ENCODE measurements around the gene KBTBD12.
"Not testable (repeated sequence)": the region's sequence is repeated elsewhere in the genome, so short reads cannot be mapped to it uniquely, and the experiment has no call there.

KBTBD12 gene

DNA sequence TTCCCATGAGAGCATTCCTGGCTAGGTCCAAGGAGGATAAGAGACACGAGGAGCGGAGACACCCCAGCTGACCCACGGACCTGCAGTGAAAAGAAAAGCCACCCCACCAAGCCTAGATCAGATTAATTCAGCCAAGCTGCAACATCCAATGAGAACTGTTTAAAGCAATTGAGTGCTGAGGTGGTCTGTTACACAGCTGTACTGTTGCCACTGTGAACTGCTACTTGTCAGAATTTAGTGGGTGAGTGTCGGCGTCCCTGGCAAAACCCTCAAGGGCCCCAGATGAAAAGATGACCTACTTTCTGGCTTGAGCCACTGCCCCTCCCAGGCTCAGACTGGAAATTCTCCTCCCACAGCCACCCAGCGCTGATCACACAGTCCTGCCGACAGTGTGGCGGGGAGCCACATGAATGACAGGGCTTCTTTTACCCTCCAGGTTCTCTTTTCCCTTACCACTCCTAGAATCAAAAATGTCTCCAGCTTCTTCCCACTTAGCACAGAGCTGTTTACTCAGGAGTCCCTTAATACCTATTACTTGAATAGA is 26.4 kb upstream of the KBTBD12 start:
- H3K9me3 ChIP-seq (ENCODE audit: control insufficient read depth, low read length): peaks cover 9% of the 10 kb centered on the region
- no peak overlapping the region for H3K4me3 ChIP-seq (ENCODE audit: low read length)
- no peaks in the 10 kb centered on the region for H3K27me3 ChIP-seq (ENCODE audit: control insufficient read depth, insufficient read depth, low read length)
- no peaks in the 10 kb centered on the region for H3K4me1 ChIP-seq (ENCODE audit: control insufficient read depth, insufficient read depth, low read length)
- H3K9ac ChIP-seq (ENCODE audit: low read length): no peak overlapping the region
- no peaks in the 10 kb centered on the region for H3K36me3 ChIP-seq (ENCODE audit: control insufficient read depth, insufficient read depth, low read length)

DNA sequence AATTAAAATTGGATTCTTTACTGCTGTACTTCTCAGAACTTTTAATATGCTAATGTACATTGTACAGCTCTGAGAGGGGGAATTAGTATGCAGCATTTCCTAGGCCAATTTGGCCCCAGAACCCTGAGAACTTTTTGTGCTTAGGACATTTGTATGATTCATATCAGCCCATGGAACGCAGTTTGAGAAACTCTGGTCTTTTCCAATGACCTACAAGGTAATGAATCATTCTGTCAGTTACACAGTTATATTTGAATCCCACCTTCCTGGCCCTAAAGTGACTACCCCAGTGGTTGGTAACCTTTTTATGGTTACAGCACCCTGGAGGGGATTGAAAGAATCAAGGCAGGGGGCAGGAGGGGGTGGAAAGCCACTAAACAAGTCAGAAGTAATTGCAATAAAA is 25.6 kb upstream of the KBTBD12 start:
- Histone ChIP-seq H3K36me3 (ENCODE audit: control insufficient read depth, insufficient read depth, low read length) (no peaks in the 10 kb centered on the region), H3K9ac (ENCODE audit: low read length) (no peak overlapping the region), H3K9me3 (ENCODE audit: control insufficient read depth, low read length) (peaks cover 9% of the 10 kb centered on the region), H3K4me1 (ENCODE audit: control insufficient read depth, insufficient read depth, low read length) (no peaks in the 10 kb centered on the region), H3K27me3 (ENCODE audit: control insufficient read depth, insufficient read depth, low read length) (no peaks in the 10 kb centered on the region), H3K4me3 (ENCODE audit: low read length) (no peak overlapping the region)

DNA sequence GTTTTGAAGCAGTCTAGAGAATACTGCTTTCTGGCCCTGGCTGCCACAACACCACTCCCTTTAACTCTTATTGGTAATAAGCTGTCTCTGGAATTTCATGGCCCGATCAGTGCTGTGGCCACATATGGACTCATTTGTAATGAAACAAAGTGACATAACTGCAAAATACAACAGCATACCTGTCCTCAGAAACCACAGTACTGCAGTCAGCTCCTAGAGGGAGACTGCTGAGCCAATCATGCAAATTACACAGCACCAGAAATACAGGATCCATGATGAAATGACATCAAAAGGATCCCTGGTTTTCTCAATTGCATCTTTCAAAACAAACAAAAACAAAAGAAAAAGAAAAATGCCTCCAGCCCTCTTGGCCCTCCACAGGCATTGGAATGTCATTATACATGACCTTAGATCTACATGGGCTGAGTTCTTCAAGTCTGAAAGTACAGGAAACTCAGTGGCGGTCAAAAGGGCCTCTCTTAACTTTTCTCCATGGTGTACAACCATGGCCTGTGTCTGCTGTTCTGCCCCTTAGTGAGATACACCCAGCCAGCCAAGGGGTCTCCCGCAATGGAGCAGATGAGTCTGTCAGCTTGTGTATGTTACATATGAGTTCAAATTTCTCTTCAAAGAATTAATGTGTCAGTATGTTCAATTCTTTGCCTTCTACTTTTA is 24.9 kb upstream of the KBTBD12 start:
- Histone ChIP-seq H3K27me3 (ENCODE audit: control insufficient read depth, insufficient read depth, low read length) (no peaks in the 10 kb centered on the region), H3K9ac (ENCODE audit: low read length) (no peak overlapping the region), H3K9me3 (ENCODE audit: control insufficient read depth, low read length) (peaks cover 9% of the 10 kb centered on the region), H3K4me1 (ENCODE audit: control insufficient read depth, insufficient read depth, low read length) (no peaks in the 10 kb centered on the region), H3K4me3 (ENCODE audit: low read length) (no peak overlapping the region), H3K36me3 (ENCODE audit: control insufficient read depth, insufficient read depth, low read length) (no peaks in the 10 kb centered on the region)

DNA sequence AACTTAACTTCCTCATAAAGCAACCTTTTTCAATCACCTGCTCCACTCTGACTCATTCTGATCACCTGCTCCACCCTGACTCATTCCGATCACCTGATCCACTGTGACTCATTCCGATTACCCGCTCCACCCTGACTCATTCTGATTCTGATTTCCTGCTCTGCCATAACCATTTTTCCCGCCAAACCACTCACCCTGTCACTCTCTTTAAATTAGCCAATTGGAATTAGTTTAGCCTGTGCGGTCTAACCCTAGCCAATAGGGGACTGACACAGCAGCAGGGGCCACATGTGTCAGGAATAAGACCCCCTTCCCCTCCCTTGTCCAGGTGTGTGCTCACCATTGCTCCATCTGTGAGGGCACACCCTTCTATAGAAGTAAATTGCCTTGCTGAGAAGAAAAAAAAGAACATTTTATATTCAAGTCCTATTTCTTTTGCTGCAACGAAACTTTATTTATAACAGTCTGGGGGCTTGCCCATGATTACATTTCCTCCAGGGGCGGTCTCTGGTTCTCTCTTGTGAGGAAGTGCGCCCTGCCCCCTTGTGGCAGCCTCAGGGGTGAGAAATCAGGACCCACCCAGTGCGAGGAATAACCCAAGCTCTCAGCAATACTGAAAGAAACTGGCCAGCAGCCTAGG is 24.3 kb upstream of the KBTBD12 start:
- not testable (repeated sequence) for H3K9ac ChIP-seq (ENCODE audit: low read length); H3K27me3 ChIP-seq (ENCODE audit: control insufficient read depth, insufficient read depth, low read length); H3K36me3 ChIP-seq (ENCODE audit: control insufficient read depth, insufficient read depth, low read length); H3K4me1 ChIP-seq (ENCODE audit: control insufficient read depth, insufficient read depth, low read length); H3K4me3 ChIP-seq (ENCODE audit: low read length); H3K9me3 ChIP-seq (ENCODE audit: control insufficient read depth, low read length)

DNA sequence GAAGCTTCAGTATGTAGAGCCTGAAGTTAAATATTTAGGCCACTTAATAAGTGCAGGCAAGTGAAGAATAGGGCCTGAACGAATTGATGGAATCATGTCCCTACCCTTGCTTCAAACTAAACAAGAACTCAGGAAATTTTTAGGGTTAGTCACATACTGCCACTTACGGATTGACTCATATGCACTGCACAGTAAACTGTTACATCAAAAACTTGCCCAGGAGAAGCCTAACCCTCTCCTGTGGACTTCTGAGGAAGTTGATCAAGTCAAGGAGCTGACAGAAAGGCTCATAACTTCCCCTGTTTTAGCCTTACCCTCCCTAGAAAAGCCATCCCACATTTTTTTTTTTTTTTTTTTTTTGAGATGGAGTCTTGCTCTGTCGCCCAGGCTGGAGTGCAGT is 20.6 kb upstream of the KBTBD12 start:
- H3K4me3 ChIP-seq (ENCODE audit: low read length): no peak overlapping the region
- no peaks in the 10 kb centered on the region for H3K4me1 ChIP-seq (ENCODE audit: control insufficient read depth, insufficient read depth, low read length)
- no peaks in the 10 kb centered on the region for H3K36me3 ChIP-seq (ENCODE audit: control insufficient read depth, insufficient read depth, low read length)
- peaks cover 9% of the 10 kb centered on the region for H3K9me3 ChIP-seq (ENCODE audit: control insufficient read depth, low read length)
- no peak overlapping the region for H3K9ac ChIP-seq (ENCODE audit: low read length)
- H3K27me3 ChIP-seq (ENCODE audit: control insufficient read depth, insufficient read depth, low read length): no peaks in the 10 kb centered on the region

DNA sequence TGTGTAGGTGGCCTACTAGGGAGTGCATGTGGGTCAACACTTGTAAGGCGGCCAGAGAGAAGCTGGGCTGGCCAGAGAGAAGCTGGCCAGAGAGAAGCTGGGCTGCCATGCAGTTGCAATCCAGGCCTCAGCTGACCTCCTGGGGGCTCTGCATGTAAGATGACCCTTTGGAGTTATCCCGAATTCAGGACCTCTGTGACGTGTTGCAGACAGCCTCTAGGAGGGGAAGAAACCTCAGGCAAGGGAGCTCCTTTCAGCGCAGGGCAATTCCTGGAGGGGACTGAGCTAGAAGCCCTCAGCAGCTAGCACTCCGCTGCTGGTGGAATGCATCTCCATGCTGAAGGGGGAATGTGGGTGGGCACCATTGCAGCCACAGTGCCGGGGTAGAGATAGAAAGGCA is 15.8 kb upstream of the KBTBD12 start:
- Histone ChIP-seq H3K9me3 (ENCODE audit: control insufficient read depth, low read length) (no peaks in the 10 kb centered on the region), H3K9ac (ENCODE audit: low read length) (no peak overlapping the region), H3K4me3 (ENCODE audit: low read length) (no peak overlapping the region), H3K27me3 (ENCODE audit: control insufficient read depth, insufficient read depth, low read length) (no peaks in the 10 kb centered on the region), H3K36me3 (ENCODE audit: control insufficient read depth, insufficient read depth, low read length) (no peaks in the 10 kb centered on the region), H3K4me1 (ENCODE audit: control insufficient read depth, insufficient read depth, low read length) (no peaks in the 10 kb centered on the region)

DNA sequence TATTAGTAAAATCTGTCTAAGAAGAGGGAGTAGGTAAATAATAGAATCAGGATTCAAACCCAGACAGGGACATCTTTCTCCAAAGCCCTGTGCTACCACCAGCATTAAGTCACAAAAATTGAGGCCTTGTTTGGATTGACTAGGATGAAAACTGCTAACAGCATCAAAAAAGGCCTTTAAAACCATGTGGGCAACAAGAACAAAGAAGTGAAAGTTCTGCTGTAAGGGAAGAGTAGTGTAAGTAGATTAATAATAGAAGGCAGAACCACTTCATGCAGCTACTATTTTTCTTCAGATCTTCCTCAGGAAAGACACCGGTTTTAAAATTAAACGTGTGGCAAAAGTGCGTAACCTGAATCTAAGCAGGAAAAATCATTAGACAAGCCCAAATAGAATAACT is 15.3 kb upstream of the KBTBD12 start:
- Histone ChIP-seq H3K9me3 (ENCODE audit: control insufficient read depth, low read length) (no peaks in the 10 kb centered on the region), H3K9ac (ENCODE audit: low read length) (no peak overlapping the region), H3K27me3 (ENCODE audit: control insufficient read depth, insufficient read depth, low read length) (no peaks in the 10 kb centered on the region), H3K36me3 (ENCODE audit: control insufficient read depth, insufficient read depth, low read length) (no peaks in the 10 kb centered on the region), H3K4me3 (ENCODE audit: low read length) (no peak overlapping the region), H3K4me1 (ENCODE audit: control insufficient read depth, insufficient read depth, low read length) (no peaks in the 10 kb centered on the region)

DNA sequence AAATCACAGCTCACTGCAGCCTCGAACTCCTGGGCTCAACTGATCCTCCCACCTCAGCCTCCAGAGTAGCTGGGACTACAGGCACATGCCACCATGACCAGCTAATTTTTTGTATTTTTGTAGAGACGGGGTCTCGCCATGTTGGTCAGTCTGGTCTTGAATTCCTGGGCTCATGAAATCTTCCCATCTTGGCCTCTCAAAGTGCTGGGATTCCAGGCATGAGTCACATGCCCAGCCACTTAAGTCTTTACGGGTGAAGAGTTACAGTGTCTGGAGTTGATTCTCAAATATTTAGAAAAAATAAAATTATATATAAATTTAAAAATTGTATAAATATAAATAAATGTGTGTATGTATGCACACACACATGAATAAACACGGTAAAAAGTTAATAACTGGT is 14.5 kb upstream of the KBTBD12 start:
- H3K36me3 ChIP-seq (ENCODE audit: control insufficient read depth, insufficient read depth, low read length): no peaks in the 10 kb centered on the region
- H3K27me3 ChIP-seq (ENCODE audit: control insufficient read depth, insufficient read depth, low read length): no peaks in the 10 kb centered on the region
- no peak overlapping the region for H3K4me3 ChIP-seq (ENCODE audit: low read length)
- H3K9me3 ChIP-seq (ENCODE audit: control insufficient read depth, low read length): no peaks in the 10 kb centered on the region
- no peak overlapping the region for H3K9ac ChIP-seq (ENCODE audit: low read length)
- H3K4me1 ChIP-seq (ENCODE audit: control insufficient read depth, insufficient read depth, low read length): no peaks in the 10 kb centered on the region

DNA sequence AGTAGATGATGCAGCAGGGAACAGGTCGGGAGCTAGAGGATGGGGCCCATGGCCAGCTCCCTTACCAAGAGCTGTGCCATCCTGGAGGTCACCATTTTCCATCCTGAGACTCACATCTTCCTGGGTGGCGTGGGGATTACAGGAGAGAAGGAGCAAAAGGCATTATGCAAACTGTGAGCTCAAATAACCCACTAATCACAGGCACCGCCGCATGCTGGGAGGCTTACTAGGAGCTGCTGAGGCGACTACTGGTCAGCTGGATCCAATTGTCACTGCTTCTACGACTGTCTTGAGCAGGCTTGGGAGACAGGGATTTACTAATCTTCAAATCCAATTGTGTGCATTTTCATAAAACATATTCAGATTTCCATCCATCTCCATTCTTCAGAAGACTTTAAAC is 12.5 kb upstream of the KBTBD12 start:
- H3K36me3 ChIP-seq (ENCODE audit: control insufficient read depth, insufficient read depth, low read length): no peaks in the 10 kb centered on the region

DNA sequence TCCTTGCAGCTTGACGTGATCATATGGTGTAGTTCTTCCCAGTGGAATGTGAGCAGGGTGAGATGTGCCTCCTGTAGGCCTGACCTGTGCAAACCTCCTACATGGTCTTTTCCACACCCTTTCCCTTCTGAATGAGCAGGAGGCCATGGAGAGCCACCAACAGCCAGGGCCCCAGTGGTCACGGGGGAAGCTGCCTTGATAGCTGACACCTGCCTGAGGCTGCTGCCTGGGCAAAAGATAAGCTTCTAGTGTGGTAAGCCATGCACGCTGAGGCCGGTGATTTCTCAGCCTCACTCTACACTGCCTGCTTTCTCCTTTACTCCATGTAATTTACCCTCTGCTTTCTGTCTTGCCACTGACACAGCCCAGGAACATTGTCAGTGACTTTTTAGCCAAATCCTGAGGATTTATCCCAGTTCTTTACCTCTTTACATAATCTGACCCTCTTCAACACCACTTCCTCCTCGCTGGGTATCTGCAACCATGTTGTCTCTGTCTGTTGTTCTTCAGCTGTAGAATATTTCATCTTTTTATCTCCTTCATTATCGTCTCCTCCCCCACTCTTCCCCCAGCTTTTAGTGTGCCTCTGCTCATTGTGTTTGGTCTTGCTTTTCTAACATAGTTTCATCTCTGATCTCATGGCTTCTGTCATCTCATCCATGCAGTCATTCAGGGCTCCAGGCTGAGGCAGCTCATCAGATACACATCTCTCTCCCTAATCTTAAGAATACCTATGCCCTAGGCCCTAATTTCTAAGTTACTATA is 11.2 kb upstream of the KBTBD12 start:
- peaks cover 8% of the 10 kb centered on the region for H3K4me1 ChIP-seq (ENCODE audit: control insufficient read depth, insufficient read depth, low read length)
- no peaks in the 10 kb centered on the region for H3K9me3 ChIP-seq (ENCODE audit: control insufficient read depth, low read length)
- no peak overlapping the region for H3K4me3 ChIP-seq (ENCODE audit: low read length)
- H3K9ac ChIP-seq (ENCODE audit: low read length): no peak overlapping the region
- H3K27me3 ChIP-seq (ENCODE audit: control insufficient read depth, insufficient read depth, low read length): no peaks in the 10 kb centered on the region
- no peaks in the 10 kb centered on the region for H3K36me3 ChIP-seq (ENCODE audit: control insufficient read depth, insufficient read depth, low read length)

More for the DNA sequence above, 12.5 kb upstream of the KBTBD12 start:
- no peaks in the 10 kb centered on the region for H3K27me3 ChIP-seq (ENCODE audit: control insufficient read depth, insufficient read depth, low read length)
- no peak overlapping the region for H3K4me3 ChIP-seq (ENCODE audit: low read length)
- H3K4me1 ChIP-seq (ENCODE audit: control insufficient read depth, insufficient read depth, low read length): no peaks in the 10 kb centered on the region
- H3K9ac ChIP-seq (ENCODE audit: low read length): no peak overlapping the region
- H3K9me3 ChIP-seq (ENCODE audit: control insufficient read depth, low read length): no peaks in the 10 kb centered on the region

DNA sequence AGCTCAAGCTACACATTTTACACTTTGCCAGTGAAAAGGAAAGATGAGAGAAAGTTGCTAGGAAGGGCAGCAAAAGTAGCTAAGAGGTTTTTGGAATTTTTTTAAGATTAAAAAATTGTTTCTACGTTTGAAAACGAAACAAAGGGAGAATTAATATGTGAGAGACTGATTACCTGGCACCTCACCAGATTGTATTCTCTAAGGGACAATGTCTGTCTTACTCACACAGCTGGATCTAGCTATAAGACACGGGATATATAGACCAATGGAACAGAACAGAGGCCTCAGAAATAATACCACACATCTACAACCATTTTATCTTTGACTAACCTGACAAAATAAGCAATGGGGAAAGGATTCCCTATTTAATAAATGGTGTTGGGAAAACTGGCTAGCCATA is 9.5 kb upstream of the KBTBD12 start:
- Histone ChIP-seq H3K36me3 (ENCODE audit: control insufficient read depth, insufficient read depth, low read length) (no peaks in the 10 kb centered on the region), H3K9me3 (ENCODE audit: control insufficient read depth, low read length) (no peaks in the 10 kb centered on the region), H3K4me1 (ENCODE audit: control insufficient read depth, insufficient read depth, low read length) (peaks cover 9% of the 10 kb centered on the region), H3K4me3 (ENCODE audit: low read length) (no peak overlapping the region), H3K27me3 (ENCODE audit: control insufficient read depth, insufficient read depth, low read length) (no peaks in the 10 kb centered on the region), H3K9ac (ENCODE audit: low read length) (no peak overlapping the region)

DNA sequence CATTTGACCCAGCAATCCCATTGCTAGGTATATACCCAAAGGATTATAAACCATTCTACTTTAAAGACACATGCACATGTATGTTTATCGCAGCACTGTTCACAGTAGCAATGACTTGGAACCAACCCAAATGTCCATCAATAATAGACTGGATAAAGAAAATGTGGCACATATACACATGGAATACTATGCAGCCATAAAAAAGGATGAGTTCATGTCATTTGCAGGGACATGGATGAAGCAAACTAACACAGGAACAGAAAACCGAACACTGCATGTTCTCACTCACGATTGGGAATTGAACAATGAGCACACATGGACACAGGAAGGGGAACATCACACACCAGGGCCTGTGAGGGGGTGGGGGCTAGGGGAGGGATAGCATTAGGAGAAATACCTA is 8.4 kb upstream of the KBTBD12 start:
- H3K4me3 ChIP-seq (ENCODE audit: low read length); H3K36me3 ChIP-seq (ENCODE audit: control insufficient read depth, insufficient read depth, low read length); H3K9ac ChIP-seq (ENCODE audit: low read length); H3K27me3 ChIP-seq (ENCODE audit: control insufficient read depth, insufficient read depth, low read length); H3K9me3 ChIP-seq (ENCODE audit: control insufficient read depth, low read length): not testable (repeated sequence)
- peaks cover 19% of the 10 kb centered on the region for H3K4me1 ChIP-seq (ENCODE audit: control insufficient read depth, insufficient read depth, low read length)

Data from mucosa of stomach (tissue), 1 donor.